Esophagus muscularis mucosa (tissue), 4 donors: ENCODE measurements around the gene RPS25.

Experiments
- CTCF ChIP-seq, 3 experiments: fragments of 200-600 bp in 2 of 3; fragments of 450-650 bp in 1 of 3; sonication (generic) in 2 of 3; IDR thresholded peaks; one replicate each; pipeline ENCODE4 v1.5.1; 2017 to 2019; ENCODE audit warnings: antibody characterized with exemption in 3 of 3, mild to moderate bottlenecking in 2 of 3, moderate library complexity in 1 of 3
- EP300 ChIP-seq: sonication (generic); formaldehyde crosslinking; IDR thresholded peaks from one replicate; pipeline ENCODE4 v1.6.1; 2017; ENCODE audit warnings: antibody characterized with exemption
- POLR2A ChIP-seq: fragments of 450-650 bp; IDR thresholded peaks from one replicate; pipeline ENCODE4 v1.6.1; 2017; ENCODE audit warnings: antibody characterized with exemption, moderate library complexity, mild to moderate bottlenecking, low read depth
- POLR2AphosphoS5 ChIP-seq, 2 donors: sonication (generic); formaldehyde crosslinking; IDR thresholded peaks; one replicate each; pipeline ENCODE4 v1.6.1; 2017; ENCODE audit warnings: antibody characterized with exemption in 2 of 2

- no peak for TF ChIP-seq CTCF (IDR thresholded peaks at IDR 0.05)
- no peak for TF ChIP-seq POLR2A
- TF ChIP-seq POLR2AphosphoS5 (IDR thresholded peaks at IDR 0.05) = no peak
- no peak for TF ChIP-seq EP300
These were observed 19.8 kb downstream of the RPS25 start for GRCh38 chr11:118998388-118998717.
